Measurements from ENCODE around the gene HHIP. TPM values are rescaled to one million over a fixed set of nuclear protein-coding genes. Genes with fewer than 3 reads are reported as not detected.
"Not testable (repeated sequence)": the region's sequence is repeated elsewhere in the genome, so short reads cannot be mapped to it uniquely, and the experiment has no call there.

Gene HHIP
- total and polyA plus RNA-seq, 9 donors = 0.43 to 4.2 (median 1.1) TPM

GRCh38 chr4:144754562-144755410, 108.8 kb downstream of the HHIP start:
- Histone ChIP-seq H3K27me3 (no peaks in the 10 kb centered on the region), H3K9me3 (no peaks in the 10 kb centered on the region), H3K27ac (no peak overlapping the region), H3K4me3 (no peak overlapping the region), H3K4me1 (ENCODE audit: insufficient read depth) (no peaks in the 10 kb centered on the region), H3K36me3 (no peaks in the 10 kb centered on the region)
- no peak for DNase-seq
- intact Hi-C loops (cut with DNase I) = no loop called here
- WGBS, 3 donors = 73 to 74% (median 74%) methylated on average over 3 of the region's 3 CpGs
- no peak for TF ChIP-seq POLR2A (IDR thresholded peaks at IDR 0.05)
- TF ChIP-seq EP300 (IDR thresholded peaks at IDR 0.05) = no peak
- TF ChIP-seq CTCF (IDR thresholded peaks at IDR 0.05) = no peak

GRCh38 chr4:144757969-144758368, 112.0 kb downstream of the HHIP start:
- H3K4me3 ChIP-seq = no peak overlapping the region
- H3K27ac ChIP-seq = no peak overlapping the region
- 92 to 100% (median 92%) methylated on average over 1 of the region's 1 CpG for WGBS, 3 donors
- DNase-seq = no peak
- intact Hi-C loops (cut with DNase I) = no loop called here
- H3K4me1 ChIP-seq (ENCODE audit: insufficient read depth) = no peaks in the 10 kb centered on the region
- TF ChIP-seq POLR2A (IDR thresholded peaks at IDR 0.05) (no peak), EP300 (IDR thresholded peaks at IDR 0.05) (no peak), CTCF (IDR thresholded peaks at IDR 0.05) (no peak)
- H3K9me3 ChIP-seq = no peaks in the 10 kb centered on the region
- no peaks in the 10 kb centered on the region for H3K27me3 ChIP-seq
- no peaks in the 10 kb centered on the region for H3K36me3 ChIP-seq

- H3K9me3 ChIP-seq = not testable (repeated sequence)
These were observed 122.9 kb downstream of the HHIP start for GRCh38 chr4:144768809-144769208.

GRCh38 chr4:144778364-144778763, 132.4 kb downstream of the HHIP start:
- no peak for DNase-seq
- no peak overlapping the region for H3K4me3 ChIP-seq
- no peaks in the 10 kb centered on the region for H3K27me3 ChIP-seq
- H3K27ac ChIP-seq = no peak overlapping the region
- no peaks in the 10 kb centered on the region for H3K9me3 ChIP-seq
- no peaks in the 10 kb centered on the region for H3K36me3 ChIP-seq
- intact Hi-C loops (cut with DNase I) = no loop called here
- 78 to 83% (median 79%) methylated on average over 2 of the region's 2 CpGs for WGBS, 3 donors
- no peak for TF ChIP-seq CTCF (IDR thresholded peaks at IDR 0.05)
- no peak for TF ChIP-seq POLR2A (IDR thresholded peaks at IDR 0.05)
- no peak for TF ChIP-seq EP300 (IDR thresholded peaks at IDR 0.05)
- no peaks in the 10 kb centered on the region for H3K4me1 ChIP-seq (ENCODE audit: insufficient read depth)

More at GRCh38 chr4:144768809-144769208, 122.9 kb downstream of the HHIP start:
- intact Hi-C loops (cut with DNase I); H3K4me1 ChIP-seq (ENCODE audit: insufficient read depth); H3K27ac ChIP-seq; H3K4me3 ChIP-seq; DNase-seq; H3K27me3 ChIP-seq; H3K36me3 ChIP-seq: not testable (repeated sequence)
- WGBS, 3 donors = 60 to 65% (median 63%) methylated on average over 8 of the region's 8 CpGs

GRCh38 chr4:144782345-144782744, 136.4 kb downstream of the HHIP start:
- DNase-seq = no peak
- Histone ChIP-seq H3K4me3 (no peak overlapping the region), H3K36me3 (no peaks in the 10 kb centered on the region), H3K27ac (no peak overlapping the region), H3K9me3 (no peaks in the 10 kb centered on the region), H3K27me3 (no peaks in the 10 kb centered on the region), H3K4me1 (ENCODE audit: insufficient read depth) (no peaks in the 10 kb centered on the region)
- intact Hi-C loops (cut with DNase I) = no loop called here
- WGBS, 3 donors = 68 to 80% (median 78%) methylated on average over 5 of the region's 5 CpGs
- TF ChIP-seq EP300 (IDR thresholded peaks at IDR 0.05) (no peak), CTCF (IDR thresholded peaks at IDR 0.05) (no peak), POLR2A (IDR thresholded peaks at IDR 0.05) (no peak)
